OCI-M2 (cell line): Measurements from ENCODE around the gene SOX8.
"Not testable (repeated sequence)": the region's sequence is repeated elsewhere in the genome, so short reads cannot be mapped to it uniquely, and the experiment has no call there.

Experiments
- DNase-seq: peaks from one replicate; lab custom pipeline; 2025; ENCODE audit not compliant: unreplicated experiment; lab: John Stamatoyannopoulos, UW

The SOX8 gene

GRCh38 chr16:1021553-1022160, 40.1 kb downstream of the SOX8 start:
- DNase-seq: no peak

GRCh38 chr16:1022466-1022865, 40.9 kb downstream of the SOX8 start:
- DNase-seq: no peak

GRCh38 chr16:1024138-1024537, 42.6 kb downstream of the SOX8 start:
- DNase-seq: no peak

- not testable (repeated sequence) for DNase-seq
Measured at GRCh38 chr16:1025183-1025809, 43.7 kb downstream of the SOX8 start.

- no peak for DNase-seq
Measured at GRCh38 chr16:1026057-1026783, 44.6 kb downstream of the SOX8 start.

- no peak for DNase-seq
Measured at GRCh38 chr16:1026784-1027500, 45.4 kb downstream of the SOX8 start.

GRCh38 chr16:1027501-1027815, 45.9 kb downstream of the SOX8 start:
- DNase-seq: no peak

GRCh38 chr16:1028056-1028455, 46.5 kb downstream of the SOX8 start:
- no peak for DNase-seq

GRCh38 chr16:1028524-1029258, 47.1 kb downstream of the SOX8 start:
- no peak for DNase-seq

GRCh38 chr16:1029259-1029545, 47.6 kb downstream of the SOX8 start:
- DNase-seq: no peak

- no peak for DNase-seq
Measured at GRCh38 chr16:1030473-1030901, 48.9 kb downstream of the SOX8 start.

- no peak for DNase-seq
Measured at GRCh38 chr16:1031666-1032065, 50.1 kb downstream of the SOX8 start.

GRCh38 chr16:1032607-1033006, 51.0 kb downstream of the SOX8 start:
- DNase-seq: no peak

- no peak for DNase-seq
Measured at GRCh38 chr16:1033128-1033679, 51.6 kb downstream of the SOX8 start.

- no peak for DNase-seq
Measured at GRCh38 chr16:1034230-1035065, 52.9 kb downstream of the SOX8 start.

- no peak for DNase-seq
Measured at GRCh38 chr16:1035066-1035415, 53.5 kb downstream of the SOX8 start.

- no peak for DNase-seq
Measured at GRCh38 chr16:1036166-1036565, 54.6 kb downstream of the SOX8 start.
